ENCODE data around the gene GCHFR. TPM values are rescaled to one million over a fixed set of nuclear protein-coding genes. Genes with fewer than 3 reads are reported as not detected.

The GCHFR gene
- total and polyA plus RNA-seq, 2 of the 4 experiments (the other 2 are of a cell fraction): 2.3 to 6.5 TPM

Small RNA genes within 50 kb of the gene (microRNA-seq; reads per million reads assigned to microRNA genes)
- gene SUMO2P15 (ENCODE audit: insufficient read depth, insufficient read length): not detected

Small RNA genes within 50 kb of the gene (small RNA-seq; reads per million reads assigned to genes)
- gene SUMO2P15: 0 reads per million in 5 experiments

Other genes with a start within 250 kb of the GCHFR start
- 13.3 and 15.1 TPM in 2 replicates for gene CCDC32, start 199.0 kb upstream of the GCHFR start, total RNA-seq (2012; rRNA removed)
- gene CCDC32, start 199.0 kb upstream of the GCHFR start, polyA plus RNA-seq (2012; rRNA removed): 10.8 and 14.8 TPM in 2 replicates
- gene RPUSD2, start 194.8 kb upstream of the GCHFR start, total RNA-seq (2012; rRNA removed): 11.9 and 13.4 TPM in 2 replicates
- 7.2 and 7.4 TPM in 2 replicates for gene RPUSD2, start 194.8 kb upstream of the GCHFR start, polyA plus RNA-seq (2012; rRNA removed)
- gene KNL1, start 169.8 kb upstream of the GCHFR start, total RNA-seq (2012; rRNA removed): 25.1 and 32.5 TPM in 2 replicates
- gene KNL1, start 169.8 kb upstream of the GCHFR start, polyA plus RNA-seq (2012; rRNA removed): 2.2 and 3.1 TPM in 2 replicates
- 7.8 and 8.4 TPM in 2 replicates for gene RAD51, start 68.9 kb upstream of the GCHFR start, total RNA-seq (2012; rRNA removed)
- 6.5 and 6.8 TPM in 2 replicates for gene RAD51, start 68.9 kb upstream of the GCHFR start, polyA plus RNA-seq (2012; rRNA removed)
- 14.7 and 17.5 TPM in 2 replicates for gene RMDN3, start 8.8 kb upstream of the GCHFR start, total RNA-seq (2012; rRNA removed)
- gene RMDN3, start 8.8 kb upstream of the GCHFR start, polyA plus RNA-seq (2012; rRNA removed): 23.4 and 25.7 TPM in 2 replicates
- gene C15orf62, start 5.9 kb downstream of the GCHFR start, total RNA-seq (2012; rRNA removed): under 0.01 TPM in 1 of 2 replicates, not detected in the other
- gene C15orf62, start 5.9 kb downstream of the GCHFR start, polyA plus RNA-seq (2012; rRNA removed): not detected in 2 replicates
- gene ZFYVE19, start 43.0 kb downstream of the GCHFR start, total RNA-seq (2012; rRNA removed): 22.6 and 22.8 TPM in 2 replicates
- 27.3 and 29.6 TPM in 2 replicates for gene ZFYVE19, start 43.0 kb downstream of the GCHFR start, polyA plus RNA-seq (2012; rRNA removed)
- 58.3 and 107 TPM in 2 replicates for gene DNAJC17, start 43.4 kb downstream of the GCHFR start, total RNA-seq (2012; rRNA removed)
- gene DNAJC17, start 43.4 kb downstream of the GCHFR start, polyA plus RNA-seq (2012; rRNA removed): 58.6 and 77.1 TPM in 2 replicates
- gene PPP1R14D, start 64.6 kb downstream of the GCHFR start, total RNA-seq (2012; rRNA removed): not detected in 2 replicates
- not detected in 2 replicates for gene PPP1R14D, start 64.6 kb downstream of the GCHFR start, polyA plus RNA-seq (2012; rRNA removed)
- gene SPINT1, start 80.0 kb downstream of the GCHFR start, total RNA-seq (2012; rRNA removed): 0.56 and 0.90 TPM in 2 replicates
- gene SPINT1, start 80.0 kb downstream of the GCHFR start, polyA plus RNA-seq (2012; rRNA removed): 1.8 and 2.1 TPM in 2 replicates
- not detected in 2 replicates for gene RHOV, start 110.2 kb downstream of the GCHFR start, total RNA-seq (2012; rRNA removed)
- 0.07 and 0.10 TPM in 2 replicates for gene RHOV, start 110.2 kb downstream of the GCHFR start, polyA plus RNA-seq (2012; rRNA removed)
- gene VPS18, start 130.4 kb downstream of the GCHFR start, total RNA-seq (2012; rRNA removed): 30.0 and 32.3 TPM in 2 replicates
- gene VPS18, start 130.4 kb downstream of the GCHFR start, polyA plus RNA-seq (2012; rRNA removed): 19.3 and 20.8 TPM in 2 replicates
- 1.7 and 1.8 TPM in 2 replicates for gene DLL4, start 165.3 kb downstream of the GCHFR start, total RNA-seq (2012; rRNA removed)
- 3.4 and 3.6 TPM in 2 replicates for gene DLL4, start 165.3 kb downstream of the GCHFR start, polyA plus RNA-seq (2012; rRNA removed)
- gene CHAC1, start 189.4 kb downstream of the GCHFR start, total RNA-seq (2012; rRNA removed): 41.9 and 51.3 TPM in 2 replicates
- 72.5 and 77.8 TPM in 2 replicates for gene CHAC1, start 189.4 kb downstream of the GCHFR start, polyA plus RNA-seq (2012; rRNA removed)

Measured in IMR-90 (cell line).